Astrocyte (in vitro differentiated cells and primary cell): ENCODE measurements around the gene PRICKLE1. TPM values are rescaled to one million over a fixed set of nuclear protein-coding genes. Genes with fewer than 3 reads are reported as not detected.

ENCODE experiments used
- DNase-seq: peaks from one replicate; pipeline ENCODE4 v3.0.0-alpha.2; 2010; ENCODE audit warnings: low read depth
- FAIRE-seq: peaks from 2 replicates; lab custom pipeline; 2011; peaks lifted over from hg19 to GRCh38; lab: Jason Lieb, UNC
- H2AFZ ChIP-seq: 2 replicates; pipeline ENCODE4 v1.6.0; 2012; ENCODE audit warnings: low read depth, low read length, inconsistent platforms
- H3K27ac ChIP-seq: 2 replicates; pipeline ENCODE4 v1.5.1; 2011; ENCODE audit warnings: low read depth, low read length, inconsistent platforms
- H3K27me3 ChIP-seq: 2 replicates; pipeline ENCODE4 v1.6.0; 2011; ENCODE audit warnings: low read length, inconsistent platforms; ENCODE audit not compliant: insufficient read depth
- H3K36me3 ChIP-seq: 2 replicates; pipeline ENCODE4 v1.5.1; 2011; ENCODE audit warnings: low read length, inconsistent platforms; ENCODE audit not compliant: insufficient read depth
- H3K4me1 ChIP-seq: 2 replicates; pipeline ENCODE4 v1.5.1; 2011; ENCODE audit warnings: low read length, inconsistent platforms; ENCODE audit not compliant: insufficient read depth
- H3K4me2 ChIP-seq: 2 replicates; pipeline ENCODE4 v1.6.0; 2012; ENCODE audit warnings: low read length, inconsistent platforms
- H3K4me3 ChIP-seq: 2 replicates; pipeline ENCODE4 v1.5.1; 2011; ENCODE audit warnings: low read depth, mild to moderate bottlenecking, low read length, inconsistent platforms; ENCODE audit not compliant: insufficient read depth
- H3K79me2 ChIP-seq: 2 replicates; pipeline ENCODE4 v1.6.0; 2012; ENCODE audit warnings: mild to moderate bottlenecking, low read length, inconsistent platforms; ENCODE audit not compliant: insufficient read depth
- H3K9ac ChIP-seq: 2 replicates; pipeline ENCODE4 v1.6.0; 2012; ENCODE audit warnings: mild to moderate bottlenecking, low read length, inconsistent platforms
- H3K9me3 ChIP-seq: 2 replicates; pipeline ENCODE4 v1.5.1; 2012; ENCODE audit warnings: low read depth, mild to moderate bottlenecking, low read length, inconsistent platforms; ENCODE audit not compliant: insufficient read depth
- H4K20me1 ChIP-seq: 2 replicates; pipeline ENCODE4 v1.6.0; 2012; ENCODE audit warnings: low read length, inconsistent platforms; ENCODE audit not compliant: insufficient read depth
- H3K27ac Mint-ChIP-seq: one replicate; pipeline ENCODE4 v1.8.0; 2021; ENCODE audit warnings: mild to moderate bottlenecking, mixed read lengths; ENCODE audit not compliant: unreplicated experiment
- H3K27me3 Mint-ChIP-seq: one replicate; pipeline ENCODE4 v1.8.0; 2021; ENCODE audit warnings: low read depth, mixed read lengths; ENCODE audit not compliant: unreplicated experiment
- H3K36me3 Mint-ChIP-seq: one replicate; pipeline ENCODE4 v1.8.0; 2021; ENCODE audit warnings: low read depth, mixed read lengths; ENCODE audit not compliant: unreplicated experiment
- H3K4me1 Mint-ChIP-seq: one replicate; pipeline ENCODE4 v1.8.0; 2021; ENCODE audit warnings: low read depth, mixed read lengths; ENCODE audit not compliant: unreplicated experiment
- H3K4me3 Mint-ChIP-seq: one replicate; pipeline ENCODE4 v1.8.0; 2021; ENCODE audit warnings: mild to moderate bottlenecking, moderate library complexity, mixed read lengths; ENCODE audit not compliant: unreplicated experiment
- H3K9me3 Mint-ChIP-seq: one replicate; pipeline ENCODE4 v1.8.0; 2021; ENCODE audit warnings: mild to moderate bottlenecking, mixed read lengths; ENCODE audit not compliant: unreplicated experiment
- EZH2 ChIP-seq: IDR thresholded peaks from 2 replicates; pipeline ENCODE4 v1.6.1; 2012; ENCODE audit warnings: mild to moderate bottlenecking, low read length, inconsistent platforms; ENCODE audit not compliant: insufficient read depth
- total RNA-seq: library from RNA; stranded (reverse); gene quantifications from 2 replicates; pipeline ENCODE4 v1.2.1, GENCODE V29; 2021
- TF ChIP-seq, protein P1 (sequence below): IDR thresholded peaks from 2 replicates; pipeline ENCODE4 v1.5.1; 2011; ENCODE audit warnings: low read depth, mild to moderate bottlenecking, inconsistent platforms, low read length, moderate library complexity; ENCODE audit not compliant: insufficient read depth

PRICKLE1 gene
- total RNA-seq, 1 donor from 2014 or later = 34.9 TPM

DNA sequence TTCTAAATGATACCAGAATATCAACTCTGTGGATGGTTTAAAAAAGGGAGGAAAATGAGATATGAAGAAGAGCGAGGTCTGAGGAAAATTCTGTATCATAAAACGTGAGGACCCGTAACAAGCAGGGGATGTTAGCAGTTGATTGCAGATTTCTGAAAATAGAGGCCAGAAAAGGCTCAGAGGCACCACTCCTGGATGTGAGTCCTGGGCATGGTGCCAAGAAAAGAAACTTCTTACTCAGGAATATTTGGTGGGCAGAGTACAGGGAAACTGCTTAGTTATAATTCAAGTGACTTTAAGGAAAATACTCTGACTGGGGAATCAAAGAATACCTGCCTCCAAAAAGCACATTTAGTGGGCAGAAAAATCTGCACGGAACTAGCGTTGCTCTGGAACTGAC is 85.5 kb downstream of the PRICKLE1 start:
- Histone ChIP-seq H3K79me2 (peaks cover 70% of the 10 kb centered on the region), H3K9ac (no peak overlapping the region), H3K36me3 (no peaks in the 10 kb centered on the region), H3K27ac (no peak overlapping the region), H3K27me3 (no peaks in the 10 kb centered on the region), H2AFZ (no peak overlapping the region), H4K20me1 (peaks cover 80% of the 10 kb centered on the region), H3K4me3 (no peak overlapping the region), H3K4me2 (no peak overlapping the region), H3K9me3 (no peaks in the 10 kb centered on the region), H3K4me1 (peaks cover 5% of the 10 kb centered on the region)
- H3K27ac Mint-ChIP-seq = no peak overlapping the region
- no peak overlapping the region for H3K4me3 Mint-ChIP-seq
- H3K4me1 Mint-ChIP-seq = peaks cover 16% of the 10 kb centered on the region
- no peaks in the 10 kb centered on the region for H3K27me3 Mint-ChIP-seq
- peak; percentile 41 for DNase-seq
- H3K36me3 Mint-ChIP-seq = peaks cover 1% of the 10 kb centered on the region
- no peak for FAIRE-seq
- no peaks in the 10 kb centered on the region for H3K9me3 Mint-ChIP-seq
- TF ChIP-seq, protein P1, sequence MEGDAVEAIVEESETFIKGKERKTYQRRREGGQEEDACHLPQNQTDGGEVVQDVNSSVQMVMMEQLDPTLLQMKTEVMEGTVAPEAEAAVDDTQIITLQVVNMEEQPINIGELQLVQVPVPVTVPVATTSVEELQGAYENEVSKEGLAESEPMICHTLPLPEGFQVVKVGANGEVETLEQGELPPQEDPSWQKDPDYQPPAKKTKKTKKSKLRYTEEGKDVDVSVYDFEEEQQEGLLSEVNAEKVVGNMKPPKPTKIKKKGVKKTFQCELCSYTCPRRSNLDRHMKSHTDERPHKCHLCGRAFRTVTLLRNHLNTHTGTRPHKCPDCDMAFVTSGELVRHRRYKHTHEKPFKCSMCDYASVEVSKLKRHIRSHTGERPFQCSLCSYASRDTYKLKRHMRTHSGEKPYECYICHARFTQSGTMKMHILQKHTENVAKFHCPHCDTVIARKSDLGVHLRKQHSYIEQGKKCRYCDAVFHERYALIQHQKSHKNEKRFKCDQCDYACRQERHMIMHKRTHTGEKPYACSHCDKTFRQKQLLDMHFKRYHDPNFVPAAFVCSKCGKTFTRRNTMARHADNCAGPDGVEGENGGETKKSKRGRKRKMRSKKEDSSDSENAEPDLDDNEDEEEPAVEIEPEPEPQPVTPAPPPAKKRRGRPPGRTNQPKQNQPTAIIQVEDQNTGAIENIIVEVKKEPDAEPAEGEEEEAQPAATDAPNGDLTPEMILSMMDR = no peak

DNA sequence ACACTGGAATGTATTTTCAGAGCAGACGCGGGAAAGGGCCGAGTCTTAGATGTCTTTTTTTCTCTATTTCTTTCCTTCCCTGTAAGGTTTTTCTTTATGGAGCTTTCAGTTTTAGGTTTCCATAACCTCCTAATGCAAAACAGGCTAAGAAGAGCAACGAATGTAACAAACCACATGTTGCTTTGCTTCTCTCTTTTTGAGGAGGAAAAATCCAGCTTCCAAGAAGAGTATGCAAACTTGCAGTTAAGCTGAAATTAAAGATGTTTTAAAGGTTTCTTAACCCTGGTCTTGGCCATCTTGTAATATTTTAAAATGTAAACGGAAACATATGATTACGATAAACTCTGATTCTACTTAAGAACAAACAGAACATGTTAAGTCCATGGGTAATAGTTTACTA is 86.9 kb downstream of the PRICKLE1 start:
- DNase-seq (no peak), FAIRE-seq (no peak)
- no peak for TF ChIP-seq EZH2
- TF ChIP-seq, protein P1 = no peak
- peaks cover 79% of the 10 kb centered on the region for H4K20me1 ChIP-seq
- peaks cover 5% of the 10 kb centered on the region for H3K4me1 ChIP-seq
- no peak overlapping the region for H3K4me3 ChIP-seq
- H3K36me3 Mint-ChIP-seq = no peaks in the 10 kb centered on the region
- H2AFZ ChIP-seq = no peak overlapping the region
- no peaks in the 10 kb centered on the region for H3K36me3 ChIP-seq
- no peak overlapping the region for H3K27ac Mint-ChIP-seq
- H3K27me3 Mint-ChIP-seq = no peaks in the 10 kb centered on the region
- H3K9me3 Mint-ChIP-seq = no peaks in the 10 kb centered on the region
- no peak overlapping the region for H3K27ac ChIP-seq
- H3K9ac ChIP-seq = no peak overlapping the region
- H3K4me3 Mint-ChIP-seq = no peak overlapping the region
- H3K27me3 ChIP-seq = no peaks in the 10 kb centered on the region
- H3K79me2 ChIP-seq = peaks cover 78% of the 10 kb centered on the region
- H3K4me1 Mint-ChIP-seq = peaks cover 12% of the 10 kb centered on the region
- H3K4me2 ChIP-seq = no peak overlapping the region
- H3K9me3 ChIP-seq = no peaks in the 10 kb centered on the region

DNA sequence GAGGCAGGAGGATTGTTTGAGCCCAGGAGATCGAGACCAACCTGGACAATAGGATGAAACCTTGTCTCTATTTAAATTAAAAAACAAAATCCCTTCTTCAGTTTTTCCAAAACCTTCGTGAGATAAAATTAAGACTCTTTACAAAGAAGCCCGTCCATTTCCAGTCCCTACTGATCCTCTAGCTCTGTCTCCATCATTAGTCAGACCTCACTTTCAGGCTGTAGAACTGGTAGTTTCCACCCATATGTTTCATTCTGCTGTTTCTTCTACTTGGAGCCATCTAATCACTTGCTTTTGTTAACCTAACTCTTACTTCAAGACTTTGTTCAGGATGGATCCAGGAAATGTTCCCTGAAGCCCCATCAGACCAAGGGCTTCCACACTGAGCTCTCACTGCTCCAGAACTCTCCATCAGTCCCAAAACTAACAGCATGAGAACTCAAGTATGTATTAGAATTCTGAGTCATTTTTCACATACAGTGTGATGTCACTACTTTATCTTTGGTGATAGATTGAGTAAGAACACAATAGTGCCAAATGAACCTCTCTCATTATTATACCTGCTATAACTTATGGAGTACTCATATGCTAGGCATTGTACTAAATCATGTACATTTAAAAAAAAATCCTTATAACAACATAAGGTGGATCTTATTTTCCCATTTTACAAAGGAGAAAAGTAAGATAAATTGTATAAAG is 90.8 kb downstream of the PRICKLE1 start:
- H2AFZ ChIP-seq = no peak overlapping the region
- no peak overlapping the region for H3K27ac ChIP-seq
- no peaks in the 10 kb centered on the region for H3K27me3 Mint-ChIP-seq
- no peaks in the 10 kb centered on the region for H3K4me1 ChIP-seq
- H3K4me1 Mint-ChIP-seq = peaks cover 2% of the 10 kb centered on the region
- peaks cover 3% of the 10 kb centered on the region for H3K36me3 ChIP-seq
- H3K9me3 Mint-ChIP-seq = no peaks in the 10 kb centered on the region
- H3K9me3 ChIP-seq = no peaks in the 10 kb centered on the region
- no peak overlapping the region for H3K4me3 ChIP-seq
- FAIRE-seq (no peak), DNase-seq (peak; percentile 47)
- no peak overlapping the region for H3K4me2 ChIP-seq
- H3K27me3 ChIP-seq = no peaks in the 10 kb centered on the region
- H4K20me1 ChIP-seq = peaks cover 73% of the 10 kb centered on the region
- no peak overlapping the region for H3K27ac Mint-ChIP-seq
- TF ChIP-seq, protein P1 = no peak
- TF ChIP-seq EZH2 = no peak
- H3K36me3 Mint-ChIP-seq = peaks cover 17% of the 10 kb centered on the region
- no peak overlapping the region for H3K4me3 Mint-ChIP-seq
- H3K79me2 ChIP-seq = peaks cover 60% of the 10 kb centered on the region
- no peak overlapping the region for H3K9ac ChIP-seq
